Measurements from ENCODE around the gene TSSK2. TPM values are rescaled to one million over a fixed set of nuclear protein-coding genes. Genes with fewer than 3 reads are reported as not detected.

TSSK2 gene
- polyA plus RNA-seq, 1 donor from 2014 or later, result not detected

GRCh38 chr22:19175602-19176174, 44.6 kb downstream of the TSSK2 start:
- TF ChIP-seq MXI1 (conservative IDR thresholded peaks at IDR 0.05; ENCODE audit: poor library complexity, severe bottlenecking) (no peak), EP300 (conservative IDR thresholded peaks at IDR 0.05; ENCODE audit: poor library complexity, severe bottlenecking) (no peak), TAF1 (IDR thresholded peaks at IDR 0.05; ENCODE audit: low read depth) (no peak), EZH2 (IDR thresholded peaks at IDR 0.05; ENCODE audit: borderline replicate concordance, insufficient read depth, low read length, poor library complexity, severe bottlenecking) (no peak), RAD21 (conservative IDR thresholded peaks at IDR 0.05) (no peak), SMC3 (conservative IDR thresholded peaks at IDR 0.05; ENCODE audit: poor library complexity) (no peak), POLR2AphosphoS5 (IDR thresholded peaks at IDR 0.05) (no peak)
- TF ChIP-seq, protein P1, sequence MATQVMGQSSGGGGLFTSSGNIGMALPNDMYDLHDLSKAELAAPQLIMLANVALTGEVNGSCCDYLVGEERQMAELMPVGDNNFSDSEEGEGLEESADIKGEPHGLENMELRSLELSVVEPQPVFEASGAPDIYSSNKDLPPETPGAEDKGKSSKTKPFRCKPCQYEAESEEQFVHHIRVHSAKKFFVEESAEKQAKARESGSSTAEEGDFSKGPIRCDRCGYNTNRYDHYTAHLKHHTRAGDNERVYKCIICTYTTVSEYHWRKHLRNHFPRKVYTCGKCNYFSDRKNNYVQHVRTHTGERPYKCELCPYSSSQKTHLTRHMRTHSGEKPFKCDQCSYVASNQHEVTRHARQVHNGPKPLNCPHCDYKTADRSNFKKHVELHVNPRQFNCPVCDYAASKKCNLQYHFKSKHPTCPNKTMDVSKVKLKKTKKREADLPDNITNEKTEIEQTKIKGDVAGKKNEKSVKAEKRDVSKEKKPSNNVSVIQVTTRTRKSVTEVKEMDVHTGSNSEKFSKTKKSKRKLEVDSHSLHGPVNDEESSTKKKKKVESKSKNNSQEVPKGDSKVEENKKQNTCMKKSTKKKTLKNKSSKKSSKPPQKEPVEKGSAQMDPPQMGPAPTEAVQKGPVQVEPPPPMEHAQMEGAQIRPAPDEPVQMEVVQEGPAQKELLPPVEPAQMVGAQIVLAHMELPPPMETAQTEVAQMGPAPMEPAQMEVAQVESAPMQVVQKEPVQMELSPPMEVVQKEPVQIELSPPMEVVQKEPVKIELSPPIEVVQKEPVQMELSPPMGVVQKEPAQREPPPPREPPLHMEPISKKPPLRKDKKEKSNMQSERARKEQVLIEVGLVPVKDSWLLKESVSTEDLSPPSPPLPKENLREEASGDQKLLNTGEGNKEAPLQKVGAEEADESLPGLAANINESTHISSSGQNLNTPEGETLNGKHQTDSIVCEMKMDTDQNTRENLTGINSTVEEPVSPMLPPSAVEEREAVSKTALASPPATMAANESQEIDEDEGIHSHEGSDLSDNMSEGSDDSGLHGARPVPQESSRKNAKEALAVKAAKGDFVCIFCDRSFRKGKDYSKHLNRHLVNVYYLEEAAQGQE (IDR thresholded peaks at IDR 0.05; ENCODE audit: borderline replicate concordance), result no peak
- TF ChIP-seq, protein P2, sequence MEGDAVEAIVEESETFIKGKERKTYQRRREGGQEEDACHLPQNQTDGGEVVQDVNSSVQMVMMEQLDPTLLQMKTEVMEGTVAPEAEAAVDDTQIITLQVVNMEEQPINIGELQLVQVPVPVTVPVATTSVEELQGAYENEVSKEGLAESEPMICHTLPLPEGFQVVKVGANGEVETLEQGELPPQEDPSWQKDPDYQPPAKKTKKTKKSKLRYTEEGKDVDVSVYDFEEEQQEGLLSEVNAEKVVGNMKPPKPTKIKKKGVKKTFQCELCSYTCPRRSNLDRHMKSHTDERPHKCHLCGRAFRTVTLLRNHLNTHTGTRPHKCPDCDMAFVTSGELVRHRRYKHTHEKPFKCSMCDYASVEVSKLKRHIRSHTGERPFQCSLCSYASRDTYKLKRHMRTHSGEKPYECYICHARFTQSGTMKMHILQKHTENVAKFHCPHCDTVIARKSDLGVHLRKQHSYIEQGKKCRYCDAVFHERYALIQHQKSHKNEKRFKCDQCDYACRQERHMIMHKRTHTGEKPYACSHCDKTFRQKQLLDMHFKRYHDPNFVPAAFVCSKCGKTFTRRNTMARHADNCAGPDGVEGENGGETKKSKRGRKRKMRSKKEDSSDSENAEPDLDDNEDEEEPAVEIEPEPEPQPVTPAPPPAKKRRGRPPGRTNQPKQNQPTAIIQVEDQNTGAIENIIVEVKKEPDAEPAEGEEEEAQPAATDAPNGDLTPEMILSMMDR (IDR thresholded peaks at IDR 0.05; ENCODE audit: poor library complexity, severe bottlenecking), result no peak
- H4K20me1 ChIP-seq (ENCODE audit: insufficient read depth), result no peaks in the 10 kb centered on the region
- H3K36me3 ChIP-seq (ENCODE audit: insufficient read depth, low read length), result no peaks in the 10 kb centered on the region
- H3K9ac ChIP-seq (ENCODE audit: low read length), result no peak overlapping the region
- H3F3A ChIP-seq (ENCODE audit: insufficient read depth, low read length, poor library complexity, severe bottlenecking), result no peaks in the 10 kb centered on the region
- H3K9me3 ChIP-seq (ENCODE audit: low read length), result no peaks in the 10 kb centered on the region
- no peak overlapping the region for H3K27ac ChIP-seq (ENCODE audit: low read length)
- no peak overlapping the region for H3K4me3 ChIP-seq (ENCODE audit: low read length)
- peaks cover 13% of the 10 kb centered on the region for H3K79me2 ChIP-seq (replicated peaks; ENCODE audit: insufficient read depth, low read length)
- no peak overlapping the region for H2AFZ ChIP-seq (ENCODE audit: low read depth, low read length)
- H3K27me3 ChIP-seq (ENCODE audit: insufficient read depth, low read depth, low read length), result no peaks in the 10 kb centered on the region
- no peaks in the 10 kb centered on the region for H3K9me2 ChIP-seq (ENCODE audit: insufficient read depth, low read length)
- H3K4me2 ChIP-seq (ENCODE audit: low read length), result no peak overlapping the region

- H2AFZ ChIP-seq (ENCODE audit: low read depth, low read length), result no peak overlapping the region
- TF ChIP-seq POLR2AphosphoS5 (IDR thresholded peaks at IDR 0.05), result no peak
- no peak for TF ChIP-seq RAD21 (conservative IDR thresholded peaks at IDR 0.05)
- no peak for TF ChIP-seq SMC3 (conservative IDR thresholded peaks at IDR 0.05; ENCODE audit: poor library complexity)
- no peak for TF ChIP-seq EP300 (conservative IDR thresholded peaks at IDR 0.05; ENCODE audit: poor library complexity, severe bottlenecking)
- TF ChIP-seq, protein P1 (IDR thresholded peaks at IDR 0.05; ENCODE audit: borderline replicate concordance), result no peak
- TF ChIP-seq TAF1 (IDR thresholded peaks at IDR 0.05; ENCODE audit: low read depth), result no peak
- TF ChIP-seq, protein P2 (IDR thresholded peaks at IDR 0.05; ENCODE audit: poor library complexity, severe bottlenecking), result no peak
- TF ChIP-seq MXI1 (conservative IDR thresholded peaks at IDR 0.05; ENCODE audit: poor library complexity, severe bottlenecking), result no peak
- TF ChIP-seq EZH2 (IDR thresholded peaks at IDR 0.05; ENCODE audit: borderline replicate concordance, insufficient read depth, low read length, poor library complexity, severe bottlenecking), result no peak
- H4K20me1 ChIP-seq (ENCODE audit: insufficient read depth), result no peaks in the 10 kb centered on the region
- H3K9me2 ChIP-seq (ENCODE audit: insufficient read depth, low read length), result no peaks in the 10 kb centered on the region
- no peaks in the 10 kb centered on the region for H3K9me3 ChIP-seq (ENCODE audit: low read length)
- H3K79me2 ChIP-seq (replicated peaks; ENCODE audit: insufficient read depth, low read length), result peaks cover 13% of the 10 kb centered on the region
- H3K4me2 ChIP-seq (ENCODE audit: low read length), result no peak overlapping the region
- no peak overlapping the region for H3K4me3 ChIP-seq (ENCODE audit: low read length)
- H3K27ac ChIP-seq (ENCODE audit: low read length), result no peak overlapping the region
- no peaks in the 10 kb centered on the region for H3F3A ChIP-seq (ENCODE audit: insufficient read depth, low read length, poor library complexity, severe bottlenecking)
- H3K36me3 ChIP-seq (ENCODE audit: insufficient read depth, low read length), result no peaks in the 10 kb centered on the region
- H3K27me3 ChIP-seq (ENCODE audit: insufficient read depth, low read depth, low read length), result no peaks in the 10 kb centered on the region
- no peak overlapping the region for H3K9ac ChIP-seq (ENCODE audit: low read length)
Measured at GRCh38 chr22:19176175-19176643, 45.1 kb downstream of the TSSK2 start.

All from neural cell (in vitro differentiated cells).